Chondrocyte (in vitro differentiated cells): ENCODE results near the gene IGSF21. TPM values are rescaled to one million over a fixed set of nuclear protein-coding genes. Genes with fewer than 3 reads are reported as not detected.

Source experiments
- DNase-seq: peaks from one replicate; pipeline ENCODE4 v3.0.0; 2021; ENCODE audit warnings: mixed read lengths, low spot score
- H3K27ac Mint-ChIP-seq: one replicate; pipeline ENCODE4 v1.8.0; 2021; ENCODE audit warnings: mild to moderate bottlenecking, moderate library complexity, mixed read lengths; ENCODE audit not compliant: unreplicated experiment
- H3K27me3 Mint-ChIP-seq: 2 replicates; pipeline ENCODE4 v1.8.0; 2021; ENCODE audit warnings: low read depth, mixed read lengths
- H3K36me3 Mint-ChIP-seq: 2 replicates; pipeline ENCODE4 v1.8.0; 2021; ENCODE audit warnings: low read depth, mixed read lengths
- H3K4me1 Mint-ChIP-seq: 2 replicates; pipeline ENCODE4 v1.8.0; 2021; ENCODE audit warnings: low read depth, mild to moderate bottlenecking, mixed read lengths
- H3K4me3 Mint-ChIP-seq: one replicate; pipeline ENCODE4 v1.8.0; 2021; ENCODE audit warnings: mild to moderate bottlenecking, moderate library complexity, mixed read lengths; ENCODE audit not compliant: unreplicated experiment
- H3K9me3 Mint-ChIP-seq: 2 replicates; pipeline ENCODE4 v1.8.0; 2021; ENCODE audit warnings: low read depth, mixed read lengths
- total RNA-seq: library from RNA; stranded (reverse); gene quantifications from 3 replicates; pipeline ENCODE4 v1.2.1, GENCODE V29; 2021
- TF ChIP-seq, protein P1 (sequence below): fragments of 200-600 bp; sonication (generic); IDR thresholded peaks from 2 replicates; pipeline ENCODE4 v1.5.0; 2021; ENCODE audit warnings: antibody characterized with exemption, mild to moderate bottlenecking, moderate library complexity

Gene IGSF21
- total RNA-seq, 1 donor from 2014 or later, result not detected

DNA sequence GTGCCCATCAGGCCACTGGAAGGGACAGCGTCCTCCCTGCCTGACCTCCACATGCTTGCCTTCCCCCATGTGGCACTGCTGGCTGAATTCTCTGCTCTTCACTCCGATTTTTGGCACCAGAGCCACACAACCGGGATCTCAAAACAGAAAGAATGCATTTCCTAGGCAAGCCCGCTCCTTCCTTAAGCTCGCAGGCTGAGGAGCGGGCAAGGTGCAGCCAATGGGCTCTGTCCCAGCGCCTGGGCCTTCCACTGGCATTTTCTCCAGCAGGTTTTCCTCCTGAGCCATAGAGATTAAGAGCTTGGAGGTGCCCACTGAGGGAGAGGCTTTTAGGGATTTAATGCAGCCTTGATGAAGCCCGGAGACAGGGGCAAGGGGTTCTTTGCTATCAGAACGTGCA, 158.0 kb downstream of the IGSF21 start:
- TF ChIP-seq, protein P1, sequence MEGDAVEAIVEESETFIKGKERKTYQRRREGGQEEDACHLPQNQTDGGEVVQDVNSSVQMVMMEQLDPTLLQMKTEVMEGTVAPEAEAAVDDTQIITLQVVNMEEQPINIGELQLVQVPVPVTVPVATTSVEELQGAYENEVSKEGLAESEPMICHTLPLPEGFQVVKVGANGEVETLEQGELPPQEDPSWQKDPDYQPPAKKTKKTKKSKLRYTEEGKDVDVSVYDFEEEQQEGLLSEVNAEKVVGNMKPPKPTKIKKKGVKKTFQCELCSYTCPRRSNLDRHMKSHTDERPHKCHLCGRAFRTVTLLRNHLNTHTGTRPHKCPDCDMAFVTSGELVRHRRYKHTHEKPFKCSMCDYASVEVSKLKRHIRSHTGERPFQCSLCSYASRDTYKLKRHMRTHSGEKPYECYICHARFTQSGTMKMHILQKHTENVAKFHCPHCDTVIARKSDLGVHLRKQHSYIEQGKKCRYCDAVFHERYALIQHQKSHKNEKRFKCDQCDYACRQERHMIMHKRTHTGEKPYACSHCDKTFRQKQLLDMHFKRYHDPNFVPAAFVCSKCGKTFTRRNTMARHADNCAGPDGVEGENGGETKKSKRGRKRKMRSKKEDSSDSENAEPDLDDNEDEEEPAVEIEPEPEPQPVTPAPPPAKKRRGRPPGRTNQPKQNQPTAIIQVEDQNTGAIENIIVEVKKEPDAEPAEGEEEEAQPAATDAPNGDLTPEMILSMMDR, result no peak
- H3K4me3 Mint-ChIP-seq, result no peak overlapping the region
- no peak for DNase-seq
- H3K4me1 Mint-ChIP-seq, result no peaks in the 10 kb centered on the region
- H3K27me3 Mint-ChIP-seq, result peaks cover 9% of the 10 kb centered on the region
- no peaks in the 10 kb centered on the region for H3K9me3 Mint-ChIP-seq
- H3K27ac Mint-ChIP-seq, result no peak overlapping the region
- no peaks in the 10 kb centered on the region for H3K36me3 Mint-ChIP-seq

DNA sequence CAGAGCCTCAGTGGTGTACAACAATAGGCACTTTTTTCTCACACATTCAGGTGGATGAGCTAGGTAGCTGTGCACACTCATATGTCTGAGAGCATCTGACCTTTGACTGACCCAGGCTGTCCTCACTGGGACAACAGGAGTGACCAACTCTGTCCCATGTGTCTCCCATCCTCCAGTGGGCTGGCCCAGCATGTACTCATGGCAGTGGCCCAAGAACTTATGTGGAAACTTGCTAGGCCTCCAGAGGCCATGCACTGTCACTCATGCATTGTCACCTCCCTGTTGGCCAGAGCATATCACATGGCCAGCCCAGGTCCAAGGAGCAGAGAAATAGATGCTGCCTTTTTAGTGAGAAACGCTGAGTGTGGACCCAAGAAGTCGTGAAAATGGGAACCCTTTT, 158.8 kb downstream of the IGSF21 start:
- Mint-ChIP-seq H3K27me3 (peaks cover 9% of the 10 kb centered on the region), H3K4me3 (no peak overlapping the region), H3K9me3 (no peaks in the 10 kb centered on the region), H3K4me1 (no peaks in the 10 kb centered on the region), H3K36me3 (no peaks in the 10 kb centered on the region), H3K27ac (no peak overlapping the region)
- no peak for DNase-seq
- TF ChIP-seq, protein P1, result no peak

DNA sequence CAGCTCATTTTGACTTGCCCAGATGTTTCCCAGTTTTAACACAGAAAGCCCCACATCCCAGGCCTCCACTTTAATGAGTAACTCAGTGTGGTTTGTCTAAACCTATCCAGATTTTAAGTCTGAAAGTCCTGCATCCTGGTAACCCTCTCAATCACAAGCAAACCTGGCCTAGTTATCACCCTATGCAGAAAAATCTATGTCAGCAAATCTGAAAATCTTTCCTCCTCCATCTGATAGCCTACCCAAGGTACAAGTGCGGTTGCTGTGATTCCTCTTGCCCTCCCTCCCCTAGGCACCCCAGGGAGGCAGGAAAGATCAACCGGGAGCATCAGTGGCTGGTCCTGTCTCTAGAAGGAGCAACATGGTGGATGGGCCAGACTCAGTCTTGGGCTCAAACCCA, 163.7 kb downstream of the IGSF21 start:
- H3K4me3 Mint-ChIP-seq, result no peak overlapping the region
- H3K4me1 Mint-ChIP-seq, result no peaks in the 10 kb centered on the region
- no peak for DNase-seq
- no peaks in the 10 kb centered on the region for H3K36me3 Mint-ChIP-seq
- peaks cover 4% of the 10 kb centered on the region for H3K27me3 Mint-ChIP-seq
- H3K9me3 Mint-ChIP-seq, result no peaks in the 10 kb centered on the region
- no peak overlapping the region for H3K27ac Mint-ChIP-seq
- TF ChIP-seq, protein P1, result no peak

DNA sequence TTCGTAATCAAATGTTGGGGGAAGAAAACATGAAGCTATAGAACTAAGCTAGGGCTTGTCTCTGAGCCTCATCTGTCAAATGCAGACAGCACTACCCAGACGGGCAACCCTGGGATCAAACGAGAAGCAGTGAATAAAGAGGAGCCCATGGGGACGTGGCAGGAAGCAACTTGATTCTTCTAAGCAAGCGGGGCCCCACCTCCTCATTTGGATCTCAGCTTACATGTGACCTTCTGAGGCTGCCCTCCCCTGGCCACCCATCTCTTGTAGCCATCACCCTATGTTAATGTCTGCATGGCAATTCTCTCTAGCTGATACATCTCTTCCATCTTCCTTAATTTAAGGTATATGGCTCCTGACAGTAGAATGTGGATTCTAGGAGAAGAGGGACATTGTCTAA, 171.3 kb downstream of the IGSF21 start:
- DNase-seq, result no peak
- Mint-ChIP-seq H3K27me3 (peaks cover 12% of the 10 kb centered on the region), H3K27ac (no peak overlapping the region), H3K9me3 (no peaks in the 10 kb centered on the region), H3K4me1 (no peaks in the 10 kb centered on the region), H3K36me3 (no peaks in the 10 kb centered on the region), H3K4me3 (no peak overlapping the region)
- TF ChIP-seq, protein P1, result no peak

DNA sequence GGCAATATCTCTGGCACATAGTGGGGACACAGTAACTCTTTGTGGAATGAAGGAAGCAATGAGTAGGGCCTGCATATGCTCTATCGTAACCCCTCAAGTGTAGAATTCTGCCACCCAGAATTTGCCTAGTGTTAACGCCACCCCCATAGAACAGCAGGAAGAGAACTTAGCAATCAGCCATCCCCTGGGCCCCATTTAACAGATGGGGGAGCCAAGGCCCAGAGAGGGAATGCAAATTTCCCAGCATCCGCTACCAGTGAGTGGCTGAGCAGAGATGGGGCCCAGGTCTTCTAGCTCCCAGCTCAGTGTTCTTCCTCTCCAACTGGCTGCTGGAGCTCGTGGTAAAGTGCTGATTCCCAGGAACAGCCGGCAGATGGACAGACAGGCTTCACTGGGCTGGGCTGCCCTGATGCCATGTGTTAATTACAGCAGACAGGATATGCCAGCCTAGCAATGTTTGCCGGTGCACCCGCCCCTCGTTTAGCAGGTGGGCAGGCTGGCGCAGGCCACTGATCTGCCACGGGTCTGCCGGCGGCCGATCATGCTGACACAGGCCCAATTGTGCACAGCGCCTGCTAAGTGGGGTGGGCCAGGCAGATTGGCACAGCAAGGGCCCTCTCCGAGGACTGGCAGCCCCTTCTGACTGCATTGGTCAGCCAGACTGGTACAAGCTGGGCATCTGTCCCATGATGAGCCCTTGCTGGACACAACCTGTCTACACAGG, 171.9 kb downstream of the IGSF21 start:
- Mint-ChIP-seq H3K36me3 (no peaks in the 10 kb centered on the region), H3K4me3 (no peak overlapping the region), H3K4me1 (no peaks in the 10 kb centered on the region), H3K27ac (no peak overlapping the region), H3K9me3 (no peaks in the 10 kb centered on the region), H3K27me3 (peaks cover 17% of the 10 kb centered on the region)
- no peak for DNase-seq
- TF ChIP-seq, protein P1, result no peak
